ENCODE measurements around the gene DFFB.

Gene DFFB

GRCh38 chr1:3852711-3853485 lies 4.4 kb upstream of the DFFB start:
- Histone ChIP-seq H3K9me3 (no peaks in the 10 kb centered on the region), H3K27me3 (no peaks in the 10 kb centered on the region), H3K36me3 (peaks cover 22 to 41% (median 34%) of the 10 kb centered on the region in 3 donors), H3K4me3 (no peak overlapping the region), H3K4me1 (peaks cover 0 to 16% (median 14%) of the 10 kb centered on the region in 4 donors), H3K27ac (no peak overlapping the region)
- no peak for DNase-seq
- intact Hi-C loops (cut with DNase I; ENCODE audit: low total_unique reads): no loop called here
- no peak for TF ChIP-seq CTCF (IDR thresholded peaks at IDR 0.05)

- H3K36me3 ChIP-seq: peaks cover 0 to 5% (median 0%) of the 10 kb centered on the region in 3 donors
- H3K4me1 ChIP-seq: peaks cover 0 to 24% (median 19%) of the 10 kb centered on the region in 4 donors
- H3K4me3 ChIP-seq: peak overlapping the region; percentile 84 to 92
- no peak for TF ChIP-seq CTCF (IDR thresholded peaks at IDR 0.05)
- intact Hi-C loops (cut with DNase I; ENCODE audit: low total_unique reads): loop anchor here (5.0 kb wide), 1 partner anchor 40 kb away; no protein-coding TSS in a partner anchor
- H3K27me3 ChIP-seq: no peaks in the 10 kb centered on the region
- no peaks in the 10 kb centered on the region for H3K9me3 ChIP-seq
- H3K27ac ChIP-seq: peak overlapping the region; percentile 80 to 82
- DNase-seq: no peak
These were observed 484 bp downstream of the DFFB start for GRCh38 chr1:3857791-3858129.

GRCh38 chr1:3858231-3858981 lies 1.1 kb downstream of the DFFB start:
- H3K27ac ChIP-seq: peak overlapping the region in 1 of 2 donors; percentile 80
- H3K4me3 ChIP-seq: peak overlapping the region; percentile 84 to 92
- intact Hi-C loops (cut with DNase I; ENCODE audit: low total_unique reads): loop anchor here (5.0 kb wide), 1 partner anchor 39 kb away; no protein-coding TSS in a partner anchor
- no peak for TF ChIP-seq CTCF (IDR thresholded peaks at IDR 0.05)
- DNase-seq: no peak
- peaks cover 0 to 24% (median 19%) of the 10 kb centered on the region in 4 donors for H3K4me1 ChIP-seq
- H3K27me3 ChIP-seq: no peaks in the 10 kb centered on the region
- H3K36me3 ChIP-seq: peaks cover 0 to 5% (median 0%) of the 10 kb centered on the region in 3 donors
- no peaks in the 10 kb centered on the region for H3K9me3 ChIP-seq

DNA sequence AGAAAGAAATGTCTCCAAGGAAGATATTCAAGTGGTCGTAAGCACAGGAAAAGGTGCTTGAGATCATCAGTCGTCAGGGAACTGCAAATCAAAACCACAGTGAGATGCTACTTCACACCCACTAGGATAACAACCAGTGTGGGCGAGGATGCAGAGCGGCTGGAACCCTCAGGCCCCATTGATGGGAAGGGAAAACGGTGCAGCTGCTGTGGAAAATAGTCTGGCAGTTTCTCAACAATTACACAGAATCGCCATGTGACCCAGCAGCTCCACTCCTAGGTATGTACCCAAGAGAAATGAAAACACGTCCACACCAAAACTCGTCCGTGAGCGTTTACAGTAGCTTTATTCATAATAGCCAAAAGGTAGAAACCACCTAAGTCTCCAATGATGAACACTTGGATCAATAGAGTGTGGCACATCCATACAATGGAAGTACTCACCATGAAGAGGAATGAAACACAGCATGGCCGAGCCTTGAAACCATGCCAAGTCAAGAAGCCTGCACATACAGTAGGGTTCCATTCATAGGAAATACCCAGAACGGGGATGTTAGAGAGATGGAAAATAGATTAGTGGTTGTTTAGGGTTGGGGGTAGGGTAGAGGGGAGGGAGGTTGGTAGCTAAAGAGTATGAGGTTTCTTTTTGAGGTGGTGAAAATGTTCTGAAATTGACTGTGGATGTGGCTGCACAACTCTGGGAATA lies 6.1 kb downstream of the DFFB start:
- no peak overlapping the region for H3K27ac ChIP-seq
- intact Hi-C loops (cut with DNase I; ENCODE audit: low total_unique reads): no loop called here
- H3K36me3 ChIP-seq: peaks cover 0 to 37% (median 17%) of the 10 kb centered on the region in 3 donors
- no peak overlapping the region for H3K4me3 ChIP-seq
- no peak for DNase-seq
- peaks cover 0 to 4% (median under 1%) of the 10 kb centered on the region in 4 donors for H3K4me1 ChIP-seq
- H3K27me3 ChIP-seq: no peaks in the 10 kb centered on the region
- H3K9me3 ChIP-seq: no peaks in the 10 kb centered on the region
- TF ChIP-seq CTCF (IDR thresholded peaks at IDR 0.05): no peak

- no peak for DNase-seq
- Histone ChIP-seq H3K9me3 (no peaks in the 10 kb centered on the region), H3K27me3 (no peaks in the 10 kb centered on the region), H3K36me3 (peaks cover 13 to 52% (median 28%) of the 10 kb centered on the region in 3 donors), H3K4me1 (no peaks in the 10 kb centered on the region), H3K4me3 (no peak overlapping the region), H3K27ac (no peak overlapping the region)
- no peak for TF ChIP-seq CTCF (IDR thresholded peaks at IDR 0.05)
- intact Hi-C loops (cut with DNase I; ENCODE audit: low total_unique reads): no loop called here
These were observed 7.6 kb downstream of the DFFB start for GRCh38 chr1:3864884-3865283.
